Stomach (tissue), 4 donors: ENCODE results near the gene CHMP1A.

Source experiments
- CTCF ChIP-seq, 7 experiments: fragments of 450-650 bp in 4 of 7; fragments of 200-600 bp in 3 of 7; sonication (generic) in 3 of 7; IDR thresholded peaks; one replicate each; pipeline ENCODE4 v1.5.1; 2016 to 2019; ENCODE audit warnings: antibody characterized with exemption in 7 of 7, control low read depth in 2 of 7, mild to moderate bottlenecking in 1 of 7
- POLR2AphosphoS5 ChIP-seq, 3 donors: sonication (generic); formaldehyde crosslinking; IDR thresholded peaks; one replicate each; pipeline ENCODE4 v1.6.1; 2016; ENCODE audit warnings: antibody characterized with exemption in 3 of 3

DNA sequence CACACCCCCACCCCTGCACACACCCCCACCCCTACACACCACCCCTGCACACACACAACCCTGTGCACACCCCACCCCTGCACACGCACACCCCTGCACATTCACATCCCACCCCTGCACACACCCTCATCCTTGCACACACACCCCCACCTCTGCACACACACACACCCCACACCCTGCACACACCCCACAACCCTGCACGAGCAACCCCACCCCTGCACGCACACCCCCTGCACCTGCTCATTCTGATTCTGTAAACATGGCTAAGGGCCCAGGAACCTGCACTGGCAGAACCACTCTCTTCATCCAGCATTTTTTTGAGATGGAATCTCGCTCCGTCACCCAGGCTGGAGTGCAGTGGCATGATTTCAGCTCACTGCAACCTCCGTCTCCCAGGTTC, 18.1 kb downstream of the CHMP1A start:
- TF ChIP-seq CTCF (IDR thresholded peaks at IDR 0.05), result no peak
- no peak for TF ChIP-seq POLR2AphosphoS5 (IDR thresholded peaks at IDR 0.05)
